ENCODE data around the gene ZC3H4. TPM values are rescaled to one million over a fixed set of nuclear protein-coding genes. Genes with fewer than 3 reads are reported as not detected.

The ZC3H4 gene
- total and polyA plus RNA-seq, 2 experiments from 2014 or later, result 26.7 to 36.9 TPM

DNA sequence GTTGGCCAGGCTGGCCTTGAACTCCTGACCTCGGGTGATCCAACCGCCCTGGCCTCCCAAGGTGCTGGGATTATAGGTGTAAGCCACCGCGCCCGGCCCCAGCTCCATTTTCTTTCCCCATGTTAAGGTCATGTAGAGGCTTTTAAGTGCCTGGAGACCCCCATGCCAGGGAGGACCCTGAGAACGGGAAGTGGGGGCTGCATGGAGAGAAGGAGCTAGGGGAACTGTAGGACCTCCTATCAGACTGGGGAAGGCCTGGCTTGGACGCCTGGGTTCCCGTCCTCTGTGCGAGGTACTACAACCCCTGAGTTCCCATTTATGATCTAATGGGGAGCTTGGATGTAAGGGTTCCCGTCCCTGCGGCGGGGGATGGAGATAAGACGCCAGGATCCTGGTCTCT is 94.7 kb downstream of the ZC3H4 start:
- H3K4me3 Mint-ChIP-seq, result peak overlapping the region; percentile 62; the same call in 2 of the 3 replicates
- DNase-seq (ENCODE audit: low spot score) (no peak), ATAC-seq (no peak)
- TF ChIP-seq EZH2 (IDR thresholded peaks at IDR 0.05; ENCODE audit: low read depth, unreplicated experiment), result no peak
- no peak for TF ChIP-seq JUNB (IDR thresholded peaks at IDR 0.05; ENCODE audit: unreplicated experiment)
- H3K27me3 Mint-ChIP-seq (ENCODE audit: insufficient read depth, low read depth, poor library complexity), result peaks cover 52% of the 10 kb centered on the region
- H3K9me3 Mint-ChIP-seq, result no peaks in the 10 kb centered on the region; the same call in 2 of the 3 replicates
- H3K36me3 ChIP-seq (ENCODE audit: insufficient read depth), result no peaks in the 10 kb centered on the region
- peak overlapping the region; percentile 98 for H2AFZ ChIP-seq
- no peaks in the 10 kb centered on the region for H3K36me3 Mint-ChIP-seq (ENCODE audit: low read depth)
- H3K4me1 Mint-ChIP-seq, result peaks cover 10% of the 10 kb centered on the region; the same call in 2 of the 3 replicates
- peak overlapping the region; percentile 62 for H3K4me3 ChIP-seq
- peaks cover 62% of the 10 kb centered on the region for H3K27me3 ChIP-seq (ENCODE audit: insufficient read depth)
- H3K79me2 ChIP-seq (replicated peaks; ENCODE audit: insufficient read depth), result no peaks in the 10 kb centered on the region
- peaks cover 11% of the 10 kb centered on the region; the same call in 1 of the 2 replicates for H3F3A ChIP-seq (replicated peaks; ENCODE audit: low read depth)
- H4K20me1 ChIP-seq (replicated peaks; ENCODE audit: insufficient read depth), result no peaks in the 10 kb centered on the region; the same call in 1 of the 2 replicates
- H3K4me1 ChIP-seq (ENCODE audit: insufficient read depth), result peaks cover 14% of the 10 kb centered on the region; the same call in 1 of the 2 replicates
- no peak overlapping the region for H3K27ac Mint-ChIP-seq
- H3K9me2 ChIP-seq (ENCODE audit: insufficient read depth), result no peaks in the 10 kb centered on the region
- H3K27ac ChIP-seq (ENCODE audit: low read depth), result no peak overlapping the region
- H3K4me2 ChIP-seq, result peak overlapping the region; percentile 86

Other genes with a start within 250 kb of the ZC3H4 start
- gene NPAS1, start 93.9 kb downstream of the ZC3H4 start, total RNA-seq (2014; rRNA removed; shearing (Covaris generic)), result 5.0 and 5.6 TPM in 2 replicates
- gene NPAS1, start 93.9 kb downstream of the ZC3H4 start, polyA plus RNA-seq (2016; fragmentation: Nextera tagmentation; extraction: Ambion mirVana), result 9.7 and 9.8 TPM in 2 replicates
- 53.0 and 60.4 TPM in 2 replicates for gene TMEM160, start 65.2 kb downstream of the ZC3H4 start, total RNA-seq (2014; rRNA removed; shearing (Covaris generic))
- gene TMEM160, start 65.2 kb downstream of the ZC3H4 start, polyA plus RNA-seq (2016; fragmentation: Nextera tagmentation; extraction: Ambion mirVana), result 251 and 255 TPM in 2 replicates
- 236 and 258 TPM in 2 replicates for gene SAE1, start 17.1 kb upstream of the ZC3H4 start, total RNA-seq (2014; rRNA removed; shearing (Covaris generic))
- gene SAE1, start 17.1 kb upstream of the ZC3H4 start, polyA plus RNA-seq (2016; fragmentation: Nextera tagmentation; extraction: Ambion mirVana), result 108 and 115 TPM in 2 replicates
- gene BBC3, start 117.4 kb upstream of the ZC3H4 start, total RNA-seq (2014; rRNA removed; shearing (Covaris generic)), result 27.8 and 31.9 TPM in 2 replicates
- gene BBC3, start 117.4 kb upstream of the ZC3H4 start, polyA plus RNA-seq (2016; fragmentation: Nextera tagmentation; extraction: Ambion mirVana), result 23.4 and 25.8 TPM in 2 replicates
- gene CCDC9, start 142.7 kb upstream of the ZC3H4 start, total RNA-seq (2014; rRNA removed; shearing (Covaris generic)), result 14.5 and 17.3 TPM in 2 replicates
- 15.0 and 15.3 TPM in 2 replicates for gene CCDC9, start 142.7 kb upstream of the ZC3H4 start, polyA plus RNA-seq (2016; fragmentation: Nextera tagmentation; extraction: Ambion mirVana)
- 1.7 and 2.9 TPM in 2 replicates for gene INAFM1, start 161.1 kb upstream of the ZC3H4 start, total RNA-seq (2014; rRNA removed; shearing (Covaris generic))
- gene INAFM1, start 161.1 kb upstream of the ZC3H4 start, polyA plus RNA-seq (2016; fragmentation: Nextera tagmentation; extraction: Ambion mirVana), result 10.2 and 12.7 TPM in 2 replicates
- gene C5AR1, start 196.1 kb upstream of the ZC3H4 start, total RNA-seq (2014; rRNA removed; shearing (Covaris generic)), result 0.58 TPM in 1 of 2 replicates, not detected in the other
- gene C5AR1, start 196.1 kb upstream of the ZC3H4 start, polyA plus RNA-seq (2016; fragmentation: Nextera tagmentation; extraction: Ambion mirVana), result 0.08 TPM in 1 of 2 replicates, not detected in the other
- gene C5AR2, start 218.4 kb upstream of the ZC3H4 start, total RNA-seq (2014; rRNA removed; shearing (Covaris generic)), result 0.28 TPM in 1 of 2 replicates, not detected in the other
- not detected in 2 replicates for gene C5AR2, start 218.4 kb upstream of the ZC3H4 start, polyA plus RNA-seq (2016; fragmentation: Nextera tagmentation; extraction: Ambion mirVana)
- 42.8 and 50.1 TPM in 2 replicates for gene DHX34, start 235.5 kb upstream of the ZC3H4 start, total RNA-seq (2014; rRNA removed; shearing (Covaris generic))
- gene DHX34, start 235.5 kb upstream of the ZC3H4 start, polyA plus RNA-seq (2016; fragmentation: Nextera tagmentation; extraction: Ambion mirVana), result 16.3 and 16.7 TPM in 2 replicates